H9 (cell line): ENCODE results near the gene BACH2. TPM values are rescaled to one million over a fixed set of nuclear protein-coding genes. Genes with fewer than 3 reads are reported as not detected.

Experiments used
- DNase-seq: peaks from one replicate; pipeline ENCODE4 v3.0.0-alpha.2; 2017
- H2AFZ ChIP-seq: one replicate; pipeline ENCODE4 v1.6.1; 2013; ENCODE audit warnings: mild to moderate bottlenecking, low read length, control low read depth, moderate library complexity
- H2AK5ac ChIP-seq: 2 replicates; pipeline ENCODE4 v1.6.1; 2013; ENCODE audit warnings: low read length, control low read depth, mixed read lengths; ENCODE audit not compliant: insufficient read length
- H2BK120ac ChIP-seq: one replicate; pipeline ENCODE4 v1.6.1; 2013; ENCODE audit warnings: low read depth, mild to moderate bottlenecking, low read length, control low read depth, inconsistent platforms; ENCODE audit not compliant: poor library complexity, severe bottlenecking
- H2BK12ac ChIP-seq: 2 replicates; pipeline ENCODE4 v1.6.1; 2013; ENCODE audit warnings: low read length, control low read depth, mixed read lengths, low read depth; ENCODE audit not compliant: insufficient read length
- H2BK15ac ChIP-seq: 2 replicates; pipeline ENCODE4 v1.6.1; 2013; ENCODE audit warnings: low read depth, low read length, control low read depth
- H2BK20ac ChIP-seq: one replicate; pipeline ENCODE4 v1.6.1; 2013; ENCODE audit warnings: low read depth, mild to moderate bottlenecking, low read length, control low read depth, inconsistent platforms; ENCODE audit not compliant: poor library complexity, severe bottlenecking
- H2BK5ac ChIP-seq: 2 replicates; pipeline ENCODE4 v1.6.1; 2013; ENCODE audit warnings: low read length, control low read depth, mixed read lengths; ENCODE audit not compliant: insufficient read length
- H3K14ac ChIP-seq: 2 replicates; pipeline ENCODE4 v1.6.1; 2013; ENCODE audit warnings: low read length, control low read depth; ENCODE audit not compliant: insufficient read depth
- H3K18ac ChIP-seq: 2 replicates; pipeline ENCODE4 v1.6.1; 2013; ENCODE audit warnings: low read depth, mild to moderate bottlenecking, mixed read lengths, low read length, control low read depth; ENCODE audit not compliant: insufficient read length
- H3K23ac ChIP-seq: 2 replicates; pipeline ENCODE4 v1.6.1; 2013; ENCODE audit warnings: low read length, control low read depth, mixed read lengths, low read depth; ENCODE audit not compliant: insufficient read length
- H3K23me2 ChIP-seq: 2 replicates; pipeline ENCODE4 v1.6.1; 2013; ENCODE audit warnings: low read depth, mild to moderate bottlenecking, mixed read lengths, low read length, control low read depth; ENCODE audit not compliant: insufficient read length, poor library complexity, severe bottlenecking
- H3K27ac ChIP-seq: 2 replicates; pipeline ENCODE4 v1.5.1; 2013; ENCODE audit warnings: low read length, control low read depth, mixed read lengths, low read depth; ENCODE audit not compliant: insufficient read length
- H3K27me3 ChIP-seq: 2 replicates; pipeline ENCODE4 v1.6.1; 2013; ENCODE audit warnings: low read length, control low read depth, inconsistent platforms; ENCODE audit not compliant: insufficient read depth
- H3K4ac ChIP-seq: 2 replicates; pipeline ENCODE4 v1.6.1; 2013; ENCODE audit warnings: low read depth, mild to moderate bottlenecking, control low read depth, inconsistent platforms, low read length, moderate library complexity
- H3K4me1 ChIP-seq: 2 replicates; pipeline ENCODE4 v1.6.1; 2013; ENCODE audit warnings: low read length, control low read depth, inconsistent platforms; ENCODE audit not compliant: insufficient read depth
- H3K4me2 ChIP-seq: 2 replicates; pipeline ENCODE4 v1.6.1; 2013; ENCODE audit warnings: low read length, control low read depth, mixed read lengths; ENCODE audit not compliant: insufficient read length, insufficient read depth
- H3K56ac ChIP-seq: 2 replicates; pipeline ENCODE4 v1.6.1; 2013; ENCODE audit warnings: low read depth, mild to moderate bottlenecking, mixed read lengths, low read length, control low read depth; ENCODE audit not compliant: insufficient read length
- H3K79me1 ChIP-seq: 2 replicates; pipeline ENCODE4 v1.6.1; 2013; ENCODE audit warnings: low read depth, mild to moderate bottlenecking, moderate library complexity, low read length, control low read depth, inconsistent platforms; ENCODE audit not compliant: insufficient read depth, poor library complexity, severe bottlenecking
- H3K79me2 ChIP-seq: 2 replicates; pipeline ENCODE4 v1.6.1; 2013; ENCODE audit warnings: low read length, control low read depth, inconsistent platforms; ENCODE audit not compliant: insufficient read depth
- H3K9ac ChIP-seq: 2 replicates; pipeline ENCODE4 v1.6.1; 2013; ENCODE audit warnings: low read length, control low read depth, mixed read lengths; ENCODE audit not compliant: insufficient read length; ENCODE audit errors: extremely low read depth
- H3K9me3 ChIP-seq: one replicate; pipeline ENCODE4 v1.6.1; 2013; ENCODE audit warnings: low read depth, low read length, inconsistent platforms; ENCODE audit not compliant: control insufficient read depth
- H3T11ph ChIP-seq: one replicate; pipeline ENCODE4 v1.6.1; 2013; ENCODE audit warnings: mild to moderate bottlenecking, low read length, control low read depth, inconsistent platforms
- H4K20me1 ChIP-seq: one replicate; pipeline ENCODE4 v1.6.1; 2013; ENCODE audit not compliant: control insufficient read depth, insufficient read length, insufficient read depth
- H4K5ac ChIP-seq: 2 replicates; pipeline ENCODE4 v1.6.1; 2013; ENCODE audit warnings: low read depth, mild to moderate bottlenecking, mixed read lengths, low read length, control low read depth; ENCODE audit not compliant: insufficient read length
- H4K8ac ChIP-seq: replicated peaks from 2 replicates; pipeline ENCODE4 v1.6.1; 2013; ENCODE audit warnings: low read length, control low read depth, mixed read lengths, low read depth; ENCODE audit not compliant: insufficient read length
- H4K91ac ChIP-seq: 2 replicates; pipeline ENCODE4 v1.6.1; 2013; ENCODE audit warnings: low read depth, mild to moderate bottlenecking, moderate library complexity, mixed read lengths, low read length, control low read depth; ENCODE audit not compliant: insufficient read length
- H3K27ac Mint-ChIP-seq, 3 experiments: 2 replicates in 2 of 3; 3 replicates in 1 of 3; pipeline ENCODE4 v1.8.0; 2020 to 2021; ENCODE audit warnings: mixed read lengths in 3 of 3, mild to moderate bottlenecking in 1 of 3, moderate library complexity in 1 of 3
- H3K27me3 Mint-ChIP-seq: 2 replicates; pipeline ENCODE4 v1.8.0; 2021; ENCODE audit warnings: low read depth, mild to moderate bottlenecking, moderate library complexity, mixed read lengths
- H3K36me3 Mint-ChIP-seq, 3 experiments: 2 replicates in 2 of 3; 3 replicates in 1 of 3; pipeline ENCODE4 v1.8.0; 2020 to 2021; ENCODE audit warnings: low read depth in 3 of 3, mixed read lengths in 3 of 3; ENCODE audit not compliant: insufficient read depth in 1 of 3
- H3K4me1 Mint-ChIP-seq, 2 experiments: 2 replicates each; pipeline ENCODE4 v1.8.0; 2020; ENCODE audit warnings: mixed read lengths in 2 of 2
- H3K4me3 Mint-ChIP-seq, 2 experiments: 2 replicates in 1 of 2; 3 replicates in 1 of 2; pipeline ENCODE4 v1.8.0; 2020 to 2021; ENCODE audit warnings: mild to moderate bottlenecking in 2 of 2, mixed read lengths in 2 of 2, moderate library complexity in 1 of 2
- H3K9me3 Mint-ChIP-seq, 2 experiments: 2 replicates in 1 of 2; 3 replicates in 1 of 2; pipeline ENCODE4 v1.8.0; 2020; ENCODE audit warnings: mild to moderate bottlenecking in 2 of 2, mixed read lengths in 2 of 2, moderate library complexity in 1 of 2
- CTCF ChIP-seq: fragments of 200-600 bp; sonication (generic); conservative IDR thresholded peaks from 3 replicates; pipeline ENCODE4 v1.8.0; 2021; ENCODE audit warnings: antibody characterized with exemption, mild to moderate bottlenecking
- WGBS: extraction: QIAGEN DNeasy Blood & Tissue Kit; methylation state at CpG from one replicate; pipeline ENCODE4 v1.1.7; 2013; ENCODE audit warnings: missing lambda C conversion rate, low lambda C conversion rate, mixed read lengths; ENCODE audit not compliant: insufficient read length; ENCODE audit errors: extremely low coverage; 5-methylcytosine and 5-hydroxymethylcytosine counted together
- total RNA-seq: library from RNA; stranded (reverse); gene quantifications from 2 replicates; pipeline ENCODE4 v1.2.1, GENCODE V29; 2021

BACH2 gene
- total RNA-seq, 1 experiment from 2014 or later: 2.0 TPM

- no peak overlapping the region for H2BK5ac ChIP-seq
- Mint-ChIP-seq H3K36me3 (no peaks in the 10 kb centered on the region), H3K4me3 (no peak overlapping the region), H3K27me3 (no peaks in the 10 kb centered on the region), H3K9me3 (no peaks in the 10 kb centered on the region), H3K27ac (no peak overlapping the region), H3K4me1 (peaks cover 0 to 3% of the 10 kb centered on the region in 2 experiments; a peak in 1 of 4 replicates)
- H3K4me1 ChIP-seq: no peaks in the 10 kb centered on the region
- no peaks in the 10 kb centered on the region for H3K23me2 ChIP-seq
- no CpG with 5 or more reads among the region's 18 CpGs for WGBS
- no peak overlapping the region for H2BK120ac ChIP-seq
- no peak overlapping the region for H2BK20ac ChIP-seq
- no peaks in the 10 kb centered on the region for H3K79me2 ChIP-seq
- no peak overlapping the region for H3K23ac ChIP-seq
- no peak overlapping the region for H2BK12ac ChIP-seq
- no peak overlapping the region for H3T11ph ChIP-seq
- H3K14ac ChIP-seq: no peak overlapping the region
- H4K5ac ChIP-seq: no peak overlapping the region
- H3K4me2 ChIP-seq: no peak overlapping the region
- no peak overlapping the region for H2BK15ac ChIP-seq
- no peaks in the 10 kb centered on the region for H3K27me3 ChIP-seq
- H4K8ac ChIP-seq: no peak overlapping the region
- H3K27ac ChIP-seq: no peak overlapping the region
- H3K9ac ChIP-seq: no peak overlapping the region
- no peaks in the 10 kb centered on the region for H3K9me3 ChIP-seq
- no peak overlapping the region for H3K4ac ChIP-seq
- no peak overlapping the region for H4K91ac ChIP-seq
- H2AFZ ChIP-seq: no peak overlapping the region
- H3K56ac ChIP-seq: no peak overlapping the region
- H3K18ac ChIP-seq: no peak overlapping the region
- no peaks in the 10 kb centered on the region for H3K79me1 ChIP-seq
- H4K20me1 ChIP-seq: no peaks in the 10 kb centered on the region
- no peak overlapping the region for H2AK5ac ChIP-seq
- no peak for TF ChIP-seq CTCF
- DNase-seq: no peak
These were observed 257.5 kb downstream of the BACH2 start for GRCh38 chr6:90038961-90039653.
